HG03045 (cell line): ENCODE data around the gene ERBB4.

Source experiments
- ATAC-seq: cut with Tn5 transposase; IDR thresholded peaks from one replicate; pipeline ENCODE4 v1.9.1; 2021; ENCODE audit warnings: mild to moderate bottlenecking, moderate library complexity; ENCODE audit not compliant: unreplicated experiment

Gene ERBB4

GRCh38 chr2:212367431-212367830 is 171.2 kb downstream of the ERBB4 start:
- no peak for ATAC-seq

- no peak for ATAC-seq
These were observed 174.3 kb downstream of the ERBB4 start for GRCh38 chr2:212364112-212364985.

DNA sequence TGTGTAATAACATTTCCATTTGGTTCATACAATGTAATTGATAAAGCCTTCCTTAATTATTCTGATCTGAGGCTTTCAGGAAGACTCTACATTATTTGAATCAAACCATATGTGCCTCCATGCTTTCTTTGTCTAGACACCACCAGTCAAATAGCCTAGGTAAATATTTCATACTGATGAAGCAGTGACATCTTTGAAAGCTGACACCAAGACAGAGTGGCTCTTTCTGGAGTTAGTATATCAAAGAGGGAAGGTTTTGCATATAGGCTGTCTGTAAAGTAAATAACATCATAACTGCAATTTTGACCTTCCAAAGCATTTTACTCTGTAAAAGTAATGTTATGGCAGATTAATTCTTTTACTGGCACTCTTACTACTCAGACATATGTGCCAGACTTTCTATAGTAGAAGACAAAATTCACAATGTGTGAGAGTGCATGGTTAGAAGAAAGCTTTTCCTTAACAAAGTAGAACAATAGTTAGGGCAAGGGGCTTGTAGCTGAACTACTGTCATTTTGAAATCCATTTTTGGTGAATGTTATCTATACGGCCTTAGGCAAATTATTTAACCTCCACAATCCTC is 177.3 kb downstream of the ERBB4 start:
- ATAC-seq, result no peak

DNA sequence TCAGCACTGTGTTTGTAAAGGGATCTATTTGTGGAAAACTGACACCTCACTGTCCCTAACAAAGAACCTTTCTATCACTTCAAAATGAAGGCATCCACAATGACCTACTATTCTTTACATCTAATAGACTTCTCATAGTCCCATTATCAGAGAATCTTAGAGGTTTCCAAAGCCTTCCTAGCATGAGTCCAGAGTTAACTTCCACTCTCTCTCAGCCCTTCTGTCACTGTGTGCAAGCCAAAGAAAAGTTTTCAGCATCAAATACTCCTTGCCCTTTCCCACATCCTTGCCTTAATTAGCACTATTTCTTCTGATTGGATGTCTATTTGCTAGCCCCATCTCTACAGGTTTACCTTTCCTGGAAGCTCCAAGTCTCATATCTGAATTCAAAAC is 178.5 kb downstream of the ERBB4 start:
- no peak for ATAC-seq

- ATAC-seq, result no peak
These were observed 179.1 kb downstream of the ERBB4 start for GRCh38 chr2:212359425-212360067.

DNA sequence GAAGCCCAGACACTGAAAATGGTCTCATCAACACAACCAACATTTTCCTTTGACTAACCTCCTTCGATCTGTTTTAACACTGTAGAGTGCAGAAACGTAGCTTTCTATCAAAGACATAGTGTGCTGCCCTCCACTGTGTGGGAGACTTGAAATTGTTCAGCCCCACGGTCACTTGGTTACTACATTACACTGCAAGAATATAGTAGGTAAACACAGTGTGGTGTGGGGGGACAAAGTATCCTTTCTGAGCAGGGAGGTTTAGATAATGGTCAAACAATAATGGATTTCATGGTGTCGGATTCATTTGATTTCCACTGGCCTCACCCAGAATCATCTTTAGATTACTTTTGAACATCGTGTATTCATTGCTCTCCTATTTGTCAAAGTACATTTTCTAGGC is 181.0 kb downstream of the ERBB4 start:
- no peak for ATAC-seq

GRCh38 chr2:212354382-212354781 is 184.2 kb downstream of the ERBB4 start:
- no peak for ATAC-seq

GRCh38 chr2:212348501-212348900 is 190.1 kb downstream of the ERBB4 start:
- no peak for ATAC-seq

- no peak for ATAC-seq
These were observed 191.7 kb downstream of the ERBB4 start for GRCh38 chr2:212346865-212347264.

- no peak for ATAC-seq
These were observed 192.6 kb downstream of the ERBB4 start for GRCh38 chr2:212345966-212346365.

DNA sequence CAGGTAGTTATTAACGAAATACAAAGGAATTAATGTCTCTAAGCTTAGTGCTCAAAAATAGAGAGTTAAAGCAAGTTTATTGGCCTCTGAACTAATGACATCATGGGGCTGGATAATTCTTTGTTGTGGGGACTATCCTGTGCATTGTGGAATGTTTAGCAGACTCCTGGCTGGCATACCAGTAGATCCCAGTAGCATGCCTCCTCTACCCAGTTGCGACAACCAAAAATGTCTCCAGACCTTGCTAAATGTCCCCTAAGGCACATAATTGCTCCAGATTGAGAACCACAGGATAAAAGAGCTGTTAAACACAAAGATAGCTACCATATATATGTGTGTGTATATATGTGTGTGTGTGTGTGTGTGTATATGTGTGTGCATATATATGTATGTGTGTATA is 194.5 kb downstream of the ERBB4 start:
- no peak for ATAC-seq

DNA sequence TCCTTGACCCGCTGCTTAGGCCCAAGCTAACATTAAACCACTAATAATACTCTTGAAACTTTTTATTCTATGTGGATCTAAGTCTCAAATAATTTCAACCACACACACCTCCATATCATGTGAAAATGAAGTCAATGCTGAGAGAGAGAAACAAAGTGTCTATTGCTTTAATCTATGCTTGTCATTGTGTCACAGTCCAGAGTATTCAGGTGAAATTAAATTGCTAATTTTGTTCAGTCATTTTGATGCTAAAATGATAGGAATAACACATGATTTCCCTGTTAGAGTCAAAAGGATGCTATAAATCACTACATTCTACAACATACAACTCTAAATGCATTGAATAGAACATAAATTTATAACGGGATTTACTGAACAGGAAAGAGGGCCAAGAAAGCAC is 195.4 kb downstream of the ERBB4 start:
- no peak for ATAC-seq

DNA sequence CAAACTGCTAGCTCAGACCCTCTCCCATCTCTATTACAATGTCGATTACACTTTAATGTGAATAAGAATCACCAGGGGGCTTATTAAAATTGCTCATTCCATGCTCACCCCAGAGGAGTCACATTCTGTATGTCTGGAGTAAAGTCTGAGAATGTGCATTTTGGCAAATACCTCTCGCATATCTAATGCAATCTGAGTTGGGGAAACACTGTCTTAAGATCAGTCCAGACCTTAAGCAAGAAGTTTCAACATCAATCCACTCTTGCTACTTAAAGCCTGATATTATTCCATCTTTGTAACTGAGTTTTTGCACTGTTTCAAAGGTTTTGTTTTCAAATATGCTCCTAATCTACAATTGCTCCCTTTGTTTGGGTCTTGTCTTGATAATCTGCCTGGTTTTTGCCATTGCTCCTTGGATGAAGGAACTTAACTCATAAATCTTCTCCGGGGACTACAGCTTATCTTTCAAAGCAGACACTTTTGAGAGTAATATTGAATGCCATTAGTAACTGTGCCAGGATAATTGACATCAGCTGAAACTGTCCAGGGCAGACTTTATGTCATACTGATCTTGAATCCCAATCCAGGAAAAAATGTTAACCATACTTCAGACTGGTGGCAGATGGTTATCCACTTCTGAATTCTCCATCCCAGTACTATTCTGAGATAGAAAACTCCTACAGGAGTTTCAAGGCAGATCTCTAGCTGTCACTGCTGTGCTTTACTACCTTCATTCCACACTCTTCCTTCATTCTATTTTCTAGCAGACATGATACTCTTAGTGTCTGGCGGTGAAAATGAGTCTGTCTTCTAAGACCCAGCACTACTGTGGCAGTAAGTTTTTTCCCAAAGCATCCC is 200.9 kb downstream of the ERBB4 start:
- no peak for ATAC-seq

DNA sequence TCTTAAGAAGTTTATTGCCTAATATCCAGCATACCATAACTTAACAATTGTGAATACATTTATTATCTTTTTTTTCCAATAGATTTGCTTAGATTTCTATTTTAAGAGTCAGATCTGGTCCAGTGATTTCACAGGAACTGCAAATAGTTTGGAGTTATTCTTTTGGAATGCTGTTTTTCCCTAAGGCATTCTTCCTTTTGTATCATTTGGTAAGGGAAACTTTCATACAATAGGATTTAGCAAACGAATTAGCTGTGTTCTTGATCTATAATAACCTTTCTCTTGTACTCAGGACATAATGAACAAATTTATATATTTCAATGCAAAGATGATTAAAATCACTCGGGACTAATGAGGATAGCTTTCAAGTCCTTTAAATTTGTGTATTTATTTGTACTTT is 201.6 kb downstream of the ERBB4 start:
- ATAC-seq, result no peak

- ATAC-seq, result no peak
These were observed 208.3 kb downstream of the ERBB4 start for GRCh38 chr2:212330263-212330662.

GRCh38 chr2:212328712-212329496 is 209.7 kb downstream of the ERBB4 start:
- no peak for ATAC-seq

- no peak for ATAC-seq
These were observed 210.5 kb downstream of the ERBB4 start for GRCh38 chr2:212328136-212328535.

- ATAC-seq, result no peak
These were observed 211.3 kb downstream of the ERBB4 start for GRCh38 chr2:212327171-212327809.

DNA sequence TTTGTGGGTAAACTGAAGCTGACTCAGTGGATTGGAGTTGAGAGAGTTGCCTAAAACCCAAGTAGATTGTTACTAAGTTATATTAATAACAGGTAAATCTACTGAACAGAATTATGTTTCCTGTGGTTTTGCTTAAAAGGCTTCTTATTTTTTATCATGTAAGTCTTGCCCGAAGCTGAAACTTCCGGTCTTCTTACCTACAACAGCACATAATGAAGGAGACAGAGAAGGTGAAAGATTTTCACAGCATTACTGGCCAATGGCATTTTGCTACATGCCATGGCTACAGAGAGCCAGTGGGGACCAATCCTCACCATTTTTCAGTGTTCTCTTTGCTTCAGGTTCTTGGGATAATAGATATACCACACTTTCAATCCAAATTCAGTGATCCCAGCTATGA is 220.0 kb downstream of the ERBB4 start:
- no peak for ATAC-seq

DNA sequence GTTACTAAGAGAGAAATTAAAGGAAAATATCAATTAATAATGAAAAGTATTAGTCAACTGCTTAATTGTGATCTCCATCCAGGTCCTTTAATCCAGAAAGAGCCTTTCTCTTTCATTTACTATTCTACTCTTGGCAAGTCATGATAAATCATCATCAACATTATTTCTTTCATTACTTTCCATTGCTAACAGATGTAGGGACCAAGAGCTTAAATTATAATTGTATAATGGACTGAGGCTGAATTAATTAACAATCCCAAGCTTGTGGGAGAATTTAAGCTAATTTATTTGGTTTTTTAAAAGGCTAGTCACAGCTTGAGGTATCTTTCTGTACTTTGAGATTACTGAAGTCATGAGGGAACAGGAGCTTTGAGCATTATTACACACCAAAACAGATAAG is 223.9 kb downstream of the ERBB4 start:
- no peak for ATAC-seq
